Measurements from ENCODE around the gene ZBTB20. TPM values are rescaled to one million over a fixed set of nuclear protein-coding genes. Genes with fewer than 3 reads are reported as not detected.

The ZBTB20 gene
- total and polyA plus RNA-seq, 2 donors (not counting 1 experiment from before 2014, with no cell fraction given): 4.0 to 123 TPM

- Histone ChIP-seq H3K4me2 (replicated peaks; ENCODE audit: low read depth, low read length, poor library complexity, severe bottlenecking) (no peak overlapping the region), H3K79me2 (ENCODE audit: control insufficient read depth, insufficient read depth, low read length) (no peaks in the 10 kb centered on the region), H3K9ac (ENCODE audit: low read length) (no peak overlapping the region), H3K27ac (ENCODE audit: low read length in 2 of 2) (no peak overlapping the region), H3K9me3 (ENCODE audit: control extremely low read depth in 1 of 3, control insufficient read depth in 2 of 3, insufficient read depth in 1 of 3, low read length in 2 of 3) (no peaks in the 10 kb centered on the region), H3K4me1 (ENCODE audit: control insufficient read depth in 2 of 2, insufficient read depth in 2 of 2, low read length in 2 of 2) (peaks cover 7 to 9% of the 10 kb centered on the region in 2 donors), H4K20me1 (ENCODE audit: control insufficient read depth, insufficient read depth, low read length, poor library complexity, severe bottlenecking) (no peaks in the 10 kb centered on the region), H3K4me3 (ENCODE audit: control extremely low read depth in 1 of 5, extremely low read depth in 1 of 5, insufficient read depth in 1 of 5, low read depth in 2 of 5, low read length in 4 of 5) (no peak overlapping the region), H3K36me3 (replicated peaks in 1 of 2; ENCODE audit: control extremely low read depth in 1 of 2, control insufficient read depth in 1 of 2, extremely low read depth in 1 of 2, insufficient read depth in 2 of 2, low read length in 1 of 2) (peaks cover 0 to 5% of the 10 kb centered on the region in 2 experiments), H2AFZ (ENCODE audit: insufficient read depth, low read depth, low read length, poor library complexity, severe bottlenecking) (no peak overlapping the region), H3K27me3 (replicated peaks in 1 of 4; ENCODE audit: control extremely low read depth in 1 of 4, control insufficient read depth in 3 of 4, insufficient read depth in 4 of 4, low read length in 3 of 4) (no peaks in the 10 kb centered on the region)
- DNase-seq (no peak), ATAC-seq (ENCODE audit: low read depth) (no peak)
- ChIA-PET CTCF (no interaction called here), POLR2A (no interaction called here)
- WGBS (ENCODE audit: insufficient coverage): 96% methylated on average over 6 of the region's 8 CpGs
- Mint-ChIP-seq H3K4me3 (no peak overlapping the region), H3K4me1 (peaks cover 18% of the 10 kb centered on the region), H3K9me3 (ENCODE audit: insufficient read depth) (no peaks in the 10 kb centered on the region), H3K27me3 (no peaks in the 10 kb centered on the region), H3K27ac (no peak overlapping the region)
- TF ChIP-seq CTCF (IDR thresholded peaks at IDR 0.05) (no peak), EZH2 (IDR thresholded peaks at IDR 0.05; ENCODE audit: borderline replicate concordance, insufficient read depth, low read depth, low read length, poor library complexity, severe bottlenecking) (no peak)
- intact Hi-C loops (cut with micrococcal nuclease): no loop called here
These were observed 648.3 kb downstream of the ZBTB20 start for GRCh38 chr3:114498539-114499370.

GRCh38 chr3:114496874-114497273, 650.2 kb downstream of the ZBTB20 start:
- Mint-ChIP-seq H3K27ac (no peak overlapping the region), H3K27me3 (no peaks in the 10 kb centered on the region), H3K9me3 (ENCODE audit: insufficient read depth) (no peaks in the 10 kb centered on the region), H3K4me3 (no peak overlapping the region), H3K4me1 (peaks cover 13% of the 10 kb centered on the region)
- WGBS (ENCODE audit: insufficient coverage): no CpG with 5 or more reads among the region's 2 CpGs
- H3K27me3 ChIP-seq (replicated peaks in 1 of 4; ENCODE audit: control extremely low read depth in 1 of 4, control insufficient read depth in 3 of 4, insufficient read depth in 4 of 4, low read length in 3 of 4): no peaks in the 10 kb centered on the region
- ChIA-PET POLR2A (no interaction called here), CTCF (no interaction called here)
- DNase-seq (no peak), ATAC-seq (ENCODE audit: low read depth) (no peak)
- H2AFZ ChIP-seq (ENCODE audit: insufficient read depth, low read depth, low read length, poor library complexity, severe bottlenecking): no peak overlapping the region
- no peaks in the 10 kb centered on the region for H3K79me2 ChIP-seq (ENCODE audit: control insufficient read depth, insufficient read depth, low read length)
- TF ChIP-seq EZH2 (IDR thresholded peaks at IDR 0.05; ENCODE audit: borderline replicate concordance, insufficient read depth, low read depth, low read length, poor library complexity, severe bottlenecking): no peak
- no peak for TF ChIP-seq CTCF (IDR thresholded peaks at IDR 0.05)
- intact Hi-C loops (cut with micrococcal nuclease): no loop called here
- H3K36me3 ChIP-seq (replicated peaks in 1 of 2; ENCODE audit: control extremely low read depth in 1 of 2, control insufficient read depth in 1 of 2, extremely low read depth in 1 of 2, insufficient read depth in 2 of 2, low read length in 1 of 2): peaks cover 0 to 5% of the 10 kb centered on the region in 2 experiments
- no peaks in the 10 kb centered on the region for H4K20me1 ChIP-seq (ENCODE audit: control insufficient read depth, insufficient read depth, low read length, poor library complexity, severe bottlenecking)
- no peak overlapping the region for H3K27ac ChIP-seq (ENCODE audit: low read length in 2 of 2)
- peaks cover 7 to 9% of the 10 kb centered on the region in 2 donors for H3K4me1 ChIP-seq (ENCODE audit: control insufficient read depth in 2 of 2, insufficient read depth in 2 of 2, low read length in 2 of 2)
- no peak overlapping the region for H3K9ac ChIP-seq (ENCODE audit: low read length)
- H3K9me3 ChIP-seq (ENCODE audit: control extremely low read depth in 1 of 3, control insufficient read depth in 2 of 3, insufficient read depth in 1 of 3, low read length in 2 of 3): no peaks in the 10 kb centered on the region
- H3K4me3 ChIP-seq (ENCODE audit: control extremely low read depth in 1 of 5, extremely low read depth in 1 of 5, insufficient read depth in 1 of 5, low read depth in 2 of 5, low read length in 4 of 5): no peak overlapping the region
- no peak overlapping the region for H3K4me2 ChIP-seq (replicated peaks; ENCODE audit: low read depth, low read length, poor library complexity, severe bottlenecking)

Data from B cell (primary cell).